ENCODE data around the gene ZNF462. TPM values are rescaled to one million over a fixed set of nuclear protein-coding genes. Genes with fewer than 3 reads are reported as not detected.

ZNF462 gene
- total and polyA plus RNA-seq, 2 donors (not counting 1 experiment from before 2014, with no cell fraction given): 6.0 to 27.4 TPM

DNA sequence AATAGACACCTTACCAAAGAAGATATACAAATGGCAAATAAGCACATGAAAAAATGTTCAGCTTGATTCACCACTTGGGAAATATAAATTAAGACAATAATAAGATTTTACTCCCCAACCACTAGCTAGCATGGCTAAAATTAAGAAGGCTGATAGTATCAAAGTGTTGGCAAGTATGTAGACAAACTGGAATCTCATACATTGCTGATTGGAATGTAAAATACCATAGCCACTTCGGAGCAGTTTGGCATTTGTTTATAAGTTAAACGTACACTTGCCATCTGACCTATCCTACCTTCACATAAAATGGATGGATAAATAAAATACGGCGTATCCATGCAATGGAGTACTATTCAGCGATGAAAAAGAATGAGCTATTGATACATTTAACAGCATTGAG, 129.2 kb downstream of the ZNF462 start:
- no peaks in the 10 kb centered on the region for H3K79me2 ChIP-seq (ENCODE audit: control insufficient read depth, insufficient read depth, low read length)
- H3K27ac ChIP-seq (ENCODE audit: insufficient read depth, low read length): no peak overlapping the region
- DNase-seq (ENCODE audit: low read depth in 2 of 2): no peak
- no peak overlapping the region for H3K4me2 ChIP-seq (ENCODE audit: extremely low read depth, insufficient read depth, low read length)
- H3K36me3 ChIP-seq (ENCODE audit: control insufficient read depth, insufficient read depth, low read length): no peaks in the 10 kb centered on the region
- no peak overlapping the region for H2AFZ ChIP-seq (ENCODE audit: low read length)
- no peaks in the 10 kb centered on the region for H3K4me1 ChIP-seq (ENCODE audit: control insufficient read depth, extremely low read depth, insufficient read depth, low read length)
- H4K20me1 ChIP-seq (ENCODE audit: control insufficient read depth, extremely low read depth, insufficient read depth, low read length): no peaks in the 10 kb centered on the region
- no peak for TF ChIP-seq EZH2 (IDR thresholded peaks at IDR 0.05; ENCODE audit: low read length, missing control alignments)
- TF ChIP-seq, protein P1, sequence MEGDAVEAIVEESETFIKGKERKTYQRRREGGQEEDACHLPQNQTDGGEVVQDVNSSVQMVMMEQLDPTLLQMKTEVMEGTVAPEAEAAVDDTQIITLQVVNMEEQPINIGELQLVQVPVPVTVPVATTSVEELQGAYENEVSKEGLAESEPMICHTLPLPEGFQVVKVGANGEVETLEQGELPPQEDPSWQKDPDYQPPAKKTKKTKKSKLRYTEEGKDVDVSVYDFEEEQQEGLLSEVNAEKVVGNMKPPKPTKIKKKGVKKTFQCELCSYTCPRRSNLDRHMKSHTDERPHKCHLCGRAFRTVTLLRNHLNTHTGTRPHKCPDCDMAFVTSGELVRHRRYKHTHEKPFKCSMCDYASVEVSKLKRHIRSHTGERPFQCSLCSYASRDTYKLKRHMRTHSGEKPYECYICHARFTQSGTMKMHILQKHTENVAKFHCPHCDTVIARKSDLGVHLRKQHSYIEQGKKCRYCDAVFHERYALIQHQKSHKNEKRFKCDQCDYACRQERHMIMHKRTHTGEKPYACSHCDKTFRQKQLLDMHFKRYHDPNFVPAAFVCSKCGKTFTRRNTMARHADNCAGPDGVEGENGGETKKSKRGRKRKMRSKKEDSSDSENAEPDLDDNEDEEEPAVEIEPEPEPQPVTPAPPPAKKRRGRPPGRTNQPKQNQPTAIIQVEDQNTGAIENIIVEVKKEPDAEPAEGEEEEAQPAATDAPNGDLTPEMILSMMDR (conservative IDR thresholded peaks at IDR 0.05 in 1 of 2, IDR thresholded peaks at IDR 0.05 in 1 of 2; ENCODE audit: low read depth in 1 of 2, low read length in 2 of 2): no peak
- H3K27me3 ChIP-seq (ENCODE audit: control insufficient read depth, insufficient read depth, low read length): no peaks in the 10 kb centered on the region
- H3K9ac ChIP-seq (ENCODE audit: insufficient read depth, low read length): no peak overlapping the region
- no peaks in the 10 kb centered on the region for H3K9me3 ChIP-seq (ENCODE audit: control insufficient read depth, insufficient read depth, low read depth, low read length)
- H3K4me3 ChIP-seq (replicated peaks in 1 of 4; ENCODE audit: control extremely low read depth in 1 of 4, insufficient read depth in 1 of 4, low read depth in 3 of 4, low read length in 4 of 4): no peak overlapping the region

DNA sequence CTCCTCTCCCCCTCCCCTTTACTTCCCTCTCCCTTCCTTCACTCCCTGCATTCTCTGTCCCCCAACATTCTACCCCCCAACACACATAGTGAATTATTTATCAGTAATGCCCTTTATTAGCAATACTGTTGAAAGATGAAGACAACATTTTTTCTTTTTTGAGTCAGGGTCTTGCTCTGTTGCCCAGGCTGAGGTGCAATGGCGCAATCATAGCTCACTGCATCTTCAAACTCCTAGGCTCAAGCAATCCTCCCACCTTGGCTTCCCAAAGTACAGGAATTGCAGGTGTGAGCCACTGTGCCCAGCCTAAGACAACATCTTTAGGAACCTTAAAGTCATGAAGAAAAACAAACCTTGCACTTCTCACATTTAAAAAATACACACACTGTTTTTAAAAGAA, 130.6 kb downstream of the ZNF462 start:
- no peaks in the 10 kb centered on the region for H3K9me3 ChIP-seq (ENCODE audit: control insufficient read depth, insufficient read depth, low read depth, low read length)
- H3K4me2 ChIP-seq (ENCODE audit: extremely low read depth, insufficient read depth, low read length): no peak overlapping the region
- no peaks in the 10 kb centered on the region for H3K4me1 ChIP-seq (ENCODE audit: control insufficient read depth, extremely low read depth, insufficient read depth, low read length)
- no peak overlapping the region for H2AFZ ChIP-seq (ENCODE audit: low read length)
- no peaks in the 10 kb centered on the region for H4K20me1 ChIP-seq (ENCODE audit: control insufficient read depth, extremely low read depth, insufficient read depth, low read length)
- no peaks in the 10 kb centered on the region for H3K36me3 ChIP-seq (ENCODE audit: control insufficient read depth, insufficient read depth, low read length)
- H3K79me2 ChIP-seq (ENCODE audit: control insufficient read depth, insufficient read depth, low read length): no peaks in the 10 kb centered on the region
- no peak overlapping the region for H3K9ac ChIP-seq (ENCODE audit: insufficient read depth, low read length)
- TF ChIP-seq, protein P1 (conservative IDR thresholded peaks at IDR 0.05 in 1 of 2, IDR thresholded peaks at IDR 0.05 in 1 of 2; ENCODE audit: low read depth in 1 of 2, low read length in 2 of 2): no peak
- TF ChIP-seq EZH2 (IDR thresholded peaks at IDR 0.05; ENCODE audit: low read length, missing control alignments): no peak
- no peak overlapping the region for H3K4me3 ChIP-seq (replicated peaks in 1 of 4; ENCODE audit: control extremely low read depth in 1 of 4, insufficient read depth in 1 of 4, low read depth in 3 of 4, low read length in 4 of 4)
- H3K27me3 ChIP-seq (ENCODE audit: control insufficient read depth, insufficient read depth, low read length): no peaks in the 10 kb centered on the region
- no peak for DNase-seq (ENCODE audit: low read depth in 2 of 2)
- H3K27ac ChIP-seq (ENCODE audit: insufficient read depth, low read length): no peak overlapping the region

DNA sequence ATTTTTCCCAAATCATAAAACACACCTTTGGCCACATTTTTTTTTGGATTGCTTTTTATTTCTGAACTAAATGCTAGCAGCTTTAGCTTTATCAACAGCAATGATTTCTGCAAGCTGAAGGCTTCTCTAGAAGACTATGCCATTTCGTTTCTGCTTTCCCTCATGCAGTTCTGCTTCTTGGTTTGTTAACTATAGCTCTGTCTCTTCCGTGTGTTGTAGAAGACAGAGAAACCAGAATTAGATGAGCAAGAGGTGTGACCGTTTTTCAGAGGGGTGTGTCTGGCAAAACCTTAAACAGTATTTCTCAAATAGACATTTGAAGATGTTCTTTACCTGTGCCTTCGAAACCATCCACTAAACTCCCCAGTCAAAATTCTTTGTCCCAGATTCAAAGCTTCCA, 131.5 kb downstream of the ZNF462 start:
- H3K36me3 ChIP-seq (ENCODE audit: control insufficient read depth, insufficient read depth, low read length): no peaks in the 10 kb centered on the region
- H3K4me2 ChIP-seq (ENCODE audit: extremely low read depth, insufficient read depth, low read length): no peak overlapping the region
- H4K20me1 ChIP-seq (ENCODE audit: control insufficient read depth, extremely low read depth, insufficient read depth, low read length): no peaks in the 10 kb centered on the region
- no peaks in the 10 kb centered on the region for H3K9me3 ChIP-seq (ENCODE audit: control insufficient read depth, insufficient read depth, low read depth, low read length)
- no peak for DNase-seq (ENCODE audit: low read depth in 2 of 2)
- H3K27ac ChIP-seq (ENCODE audit: insufficient read depth, low read length): no peak overlapping the region
- no peaks in the 10 kb centered on the region for H3K27me3 ChIP-seq (ENCODE audit: control insufficient read depth, insufficient read depth, low read length)
- H3K4me3 ChIP-seq (replicated peaks in 1 of 4; ENCODE audit: control extremely low read depth in 1 of 4, insufficient read depth in 1 of 4, low read depth in 3 of 4, low read length in 4 of 4): no peak overlapping the region
- H3K4me1 ChIP-seq (ENCODE audit: control insufficient read depth, extremely low read depth, insufficient read depth, low read length): no peaks in the 10 kb centered on the region
- TF ChIP-seq, protein P1 (conservative IDR thresholded peaks at IDR 0.05 in 1 of 2, IDR thresholded peaks at IDR 0.05 in 1 of 2; ENCODE audit: low read depth in 1 of 2, low read length in 2 of 2): no peak
- no peak for TF ChIP-seq EZH2 (IDR thresholded peaks at IDR 0.05; ENCODE audit: low read length, missing control alignments)
- no peaks in the 10 kb centered on the region for H3K79me2 ChIP-seq (ENCODE audit: control insufficient read depth, insufficient read depth, low read length)
- no peak overlapping the region for H2AFZ ChIP-seq (ENCODE audit: low read length)
- no peak overlapping the region for H3K9ac ChIP-seq (ENCODE audit: insufficient read depth, low read length)

All from fibroblast of lung (primary cell).